K562 (cell line): ENCODE results near the gene ODF2. TPM values are rescaled to one million over a fixed set of nuclear protein-coding genes. Genes with fewer than 3 reads are reported as not detected.

Experiments
- ATAC-seq: fragments of 200-7000 bp; cut with Tn5 transposase; 3 replicates; pipeline ENCODE4 v1.9.1; 2020; ENCODE audit warnings: moderate library complexity
- BruUV-seq: library from RNA; stranded (reverse); fragments of 400-500 nt; replicated peaks from 2 replicates; lab custom pipeline; 2021; lab: Mats Ljungman, UMichigan
- CTCF ChIA-PET: fragments of 300-600 bp; formaldehyde crosslinking; extraction: SDS; loops from one replicate; lab custom pipeline; 2021; ENCODE audit warnings: low intra/inter-chr PET ratio; lab: Yijun Ruan, JAX
- POLR2A ChIA-PET: fragments of 300-600, 350-650 bp; sonication (Branson Sonifier 250); formaldehyde crosslinking; extraction: SDS; loops from one replicate; lab custom pipeline; 2021; ENCODE audit warnings: antibody characterized with exemption, inconsistent platforms; lab: Yijun Ruan, JAX
- DNase-seq, 4 experiments: peaks; one replicate each; pipeline versions ENCODE4 v3.0.0 to v3.0.0-alpha.2; 2011 to 2018; ENCODE audit warnings: low spot score in 3 of 4, mixed read lengths in 3 of 4; ENCODE audit errors: extremely low read depth in 1 of 4
- FAIRE-seq: peaks from 2 replicates; lab custom pipeline; 2011; peaks lifted over from hg19 to GRCh38; lab: Jason Lieb, UNC
- H2AFZ ChIP-seq: 2 replicates; pipeline ENCODE4 v1.6.0; 2011; ENCODE audit warnings: low read depth, low read length, control low read depth, inconsistent platforms
- H3K27ac ChIP-seq: fragments of 200-600 bp; 3 replicates; pipeline ENCODE4 v1.8.0; 2011; ENCODE audit warnings: low read depth, mild to moderate bottlenecking, control low read depth, inconsistent platforms, low read length, moderate library complexity, mixed read lengths; ENCODE audit errors: extremely low read depth
- H3K27me3 ChIP-seq, 2 experiments: fragments of 300-600 bp in 1 of 2; 2 replicates in 1 of 2; 3 replicates in 1 of 2; pipeline versions ENCODE4 v1.6.0 to v1.8.0; 2011; ENCODE audit warnings: inconsistent platforms in 2 of 2, low read length in 2 of 2, mild to moderate bottlenecking in 1 of 2, mixed read lengths in 1 of 2, moderate library complexity in 1 of 2; ENCODE audit not compliant: control insufficient read depth in 2 of 2, insufficient read depth in 2 of 2
- H3K36me3 ChIP-seq: fragments of 300-600 bp; 3 replicates; pipeline ENCODE4 v1.8.0; 2011; ENCODE audit warnings: mild to moderate bottlenecking, low read length, inconsistent platforms; ENCODE audit not compliant: control insufficient read depth, insufficient read depth
- H3K4me1 ChIP-seq, 2 experiments: fragments of 200-600 bp in 1 of 2; replicated peaks in 1 of 2; 2 replicates in 1 of 2; 3 replicates in 1 of 2; pipeline versions ENCODE4 v1.5.1 to v1.8.0; 2011; ENCODE audit warnings: inconsistent platforms in 2 of 2, low read length in 2 of 2, mild to moderate bottlenecking in 1 of 2, mixed read lengths in 1 of 2, moderate library complexity in 1 of 2; ENCODE audit not compliant: control insufficient read depth in 2 of 2, insufficient read depth in 2 of 2
- H3K4me2 ChIP-seq: 2 replicates; pipeline ENCODE4 v1.6.1; 2011; ENCODE audit warnings: low read length, control low read depth, inconsistent platforms, mixed read lengths; ENCODE audit not compliant: insufficient read depth
- H3K4me3 ChIP-seq: fragments of 200-600 bp; sonication (generic), shearing (Covaris generic); 2 replicates; pipeline ENCODE4 v1.5.1; 2016; ENCODE audit warnings: control low read depth, inconsistent platforms
- H3K79me2 ChIP-seq: fragments of 200-600 bp; 3 replicates; pipeline ENCODE4 v1.8.0; 2011; ENCODE audit warnings: low read length, inconsistent platforms; ENCODE audit not compliant: control insufficient read depth, insufficient read depth
- H3K9ac ChIP-seq, 2 experiments: 2 replicates each; pipeline versions ENCODE4 v1.6.0 to v1.6.1; 2011; ENCODE audit warnings: low read depth in 2 of 2, low read length in 2 of 2, control low read depth in 1 of 2, inconsistent platforms in 1 of 2, mild to moderate bottlenecking in 1 of 2, mixed read lengths in 1 of 2; ENCODE audit not compliant: insufficient read depth in 1 of 2
- H3K9me1 ChIP-seq: one replicate; pipeline ENCODE4 v1.6.0; 2011; ENCODE audit warnings: inconsistent platforms, mild to moderate bottlenecking, low read length, moderate library complexity; ENCODE audit not compliant: control insufficient read depth, insufficient read depth
- H3K9me3 ChIP-seq: replicated peaks from 2 replicates; pipeline ENCODE4 v1.5.1; 2011; ENCODE audit warnings: low read depth, low read length, inconsistent platforms; ENCODE audit not compliant: control insufficient read depth, insufficient read depth
- H4K20me1 ChIP-seq: replicated peaks from 2 replicates; pipeline ENCODE4 v1.6.1; 2011; ENCODE audit warnings: low read length, inconsistent platforms, mixed read lengths; ENCODE audit not compliant: control insufficient read depth, insufficient read depth
- AFF4 ChIP-seq: sonication (generic); formaldehyde crosslinking; IDR thresholded peaks from 2 replicates; pipeline ENCODE4 v1.8.0; 2023; ENCODE audit warnings: mild to moderate bottlenecking, missing genetic modification reagents
- ELF4 ChIP-seq: fragments of 450-650 bp; formaldehyde crosslinking; IDR thresholded peaks from 2 replicates; pipeline ENCODE4 v1.4.0; 2022; ENCODE audit warnings: missing genetic modification characterization
- MCM7 ChIP-seq, 2 experiments: fragments of 450-650 bp; IDR thresholded peaks; 2 replicates each; pipeline ENCODE4 v1.6.1; 2016 to 2018
- NFXL1 ChIP-seq: fragments of 450-650 bp; formaldehyde crosslinking; IDR thresholded peaks from 2 replicates; pipeline ENCODE4 v1.4.0; 2021; ENCODE audit warnings: mild to moderate bottlenecking
- NR1H2 ChIP-seq: sonication (generic); formaldehyde crosslinking; IDR thresholded peaks from 2 replicates; pipeline ENCODE4 v1.4.0; 2020; ENCODE audit warnings: mild to moderate bottlenecking, missing genetic modification reagents
- SMARCA4 ChIP-seq: fragments of 450-650 bp; IDR thresholded peaks from 2 replicates; pipeline ENCODE4 v1.6.1; 2016
- ZBTB11 ChIP-seq, 3 experiments: fragments of 200-800 bp in 1 of 3; fragments of 250-450 bp in 1 of 3; fragments of 450-650 bp in 1 of 3; sonication (Bioruptor Pico) in 1 of 3; sonication (Bioruptor generic) in 1 of 3; formaldehyde crosslinking in 1 of 3; IDR thresholded peaks; 2 replicates each; pipeline versions ENCODE4 v1.6.1 to v1.8.0; 2016 to 2022; ENCODE audit warnings: mild to moderate bottlenecking in 2 of 3, missing genetic modification characterization in 2 of 3, missing compliant biosample characterization in 1 of 3, moderate library complexity in 1 of 3
- ZFP1 ChIP-seq: fragments of 450-650 bp; formaldehyde crosslinking; IDR thresholded peaks from 2 replicates; pipeline ENCODE4 v1.4.0; 2020; ENCODE audit warnings: mild to moderate bottlenecking, mixed read lengths
- ZNF398 ChIP-seq: fragments of 250-450 bp; sonication (Bioruptor Pico); IDR thresholded peaks from 2 replicates; pipeline ENCODE4 v1.8.0; 2021; ENCODE audit warnings: moderate library complexity, mild to moderate bottlenecking, inconsistent platforms
- ZNF707 ChIP-seq: fragments of 250-450 bp; sonication (Bioruptor Pico); conservative IDR thresholded peaks from 2 replicates; pipeline ENCODE4 v1.8.0; 2022; ENCODE audit warnings: inconsistent platforms, mild to moderate bottlenecking, moderate library complexity
- ZNF79 ChIP-seq: fragments of 250-450 bp; sonication (Bioruptor Pico); IDR thresholded peaks from 2 replicates; pipeline ENCODE4 v1.4.0; 2020; ENCODE audit warnings: low read depth, mild to moderate bottlenecking, moderate library complexity
- WGBS: fragments of 100-300 bp; shearing (Covaris generic); methylation state at CpG from one replicate; pipeline ENCODE4 v1.1.6; 2016; ENCODE audit warnings: low coverage, mixed read lengths; ENCODE audit not compliant: insufficient coverage; ENCODE audit errors: missing lambda C conversion rate; 5-methylcytosine and 5-hydroxymethylcytosine counted together
- in situ Hi-C: fragments of 300-500 bp; cut with MboI; formaldehyde crosslinking; loops from 4 replicates; pipeline ENCODE4 v1.15.0; 2018; ENCODE audit warnings: inconsistent platforms, mixed read lengths
- intact Hi-C: fragments of 100-400 bp; cut with micrococcal nuclease; formaldehyde crosslinking; loops from 2 replicates; pipeline ENCODE4 v1.14.2; 2022
- polyA plus RNA-seq, 8 experiments: library from polyadenylated mRNA; depleted of rRNA in 4 of 8; stranded (reverse) in 5 of 8; unstranded in 3 of 8; fragments of >200 nt; fragmentation: Nextera tagmentation in 2 of 8; fragmentation: Illumina TruSeq in 1 of 8; extraction: Ambion mirVana in 2 of 8; extraction: Trizol in 1 of 8; gene quantifications; 2 replicates each; pipeline versions ENCODE4 v1.2.1 to v1.2.3, GENCODE V29; 2011 to 2014; ENCODE audit warnings: inconsistent platforms in 1 of 8, missing spikeins in 1 of 8
- total RNA-seq, 7 experiments: library from RNA; depleted of rRNA in 6 of 7; stranded (reverse); fragments of >200 nt in 6 of 7; fragmentation: Illumina TruSeq in 2 of 7; extraction: Trizol in 2 of 7; gene quantifications; 2 replicates each; pipeline versions ENCODE4 v1.2.1 to v1.2.3, GENCODE V29; 2011 to 2021; ENCODE audit warnings: low replicate concordance in 1 of 7

The ODF2 gene
- total and polyA plus RNA-seq, 9 of the 15 experiments (the other 6 are each of a cell fraction or from before 2014, with no cell fraction given): 16.5 to 83.2 (median 69.7) TPM

- TF ChIP-seq AFF4 (CRISPR knock-in tag): no peak
- no peak for TF ChIP-seq NR1H2 (CRISPR knock-in tag)
- no peak for TF ChIP-seq NFXL1 (CRISPR knock-in tag)
Measured at GRCh38 chr9:128431207-128431606, 24.6 kb upstream of the ODF2 start (continued).

GRCh38 chr9:128434340-128434739 lies 21.5 kb upstream of the ODF2 start:
- no peaks in the 10 kb centered on the region for H4K20me1 ChIP-seq
- TF ChIP-seq ELF4 (CRISPR knock-in tag): no peak
- TF ChIP-seq MCM7 (IDR thresholded peaks at IDR 0.05): no peak
- TF ChIP-seq SMARCA4: no peak
- no peak for TF ChIP-seq ZFP1 (CRISPR knock-in tag)
- TF ChIP-seq ZNF398 (CRISPR knock-in tag): no peak
- no peak for TF ChIP-seq ZBTB11 (CRISPR knock-in tag; IDR thresholded peaks at IDR 0.05)
- no peak for TF ChIP-seq ZNF707 (CRISPR knock-in tag)
- no peak for TF ChIP-seq ZNF79 (CRISPR knock-in tag)
- in situ Hi-C loops (no loop called here), intact Hi-C loops (no loop called here)
- POLR2A ChIA-PET: interaction anchor here (0.6 to 0.8 kb wide), 3 partner anchors 24 to 198 kb away, joined by 3 to 4 read pairs (median 3); no protein-coding TSS in a partner anchor
- 85% methylated on average over 11 of the region's 17 CpGs for WGBS
- peaks cover 7 to 33% of the 10 kb centered on the region in 2 experiments; a peak in 4 of 5 replicates for H3K4me1 ChIP-seq
- no peak overlapping the region for H2AFZ ChIP-seq
- peak overlapping the region in 1 of 2 experiments; percentile 68; a peak in 2 of 4 replicates for H3K9ac ChIP-seq
- no peaks in the 10 kb centered on the region for H3K27me3 ChIP-seq
- no peak for FAIRE-seq
- DNase-seq: peak in 1 of 4 experiments; percentile 5
- CTCF ChIA-PET: no interaction called here
- peaks cover 28% of the 10 kb centered on the region; the same call in 2 of the 3 replicates for H3K36me3 ChIP-seq
- H3K79me2 ChIP-seq: peaks cover 6% of the 10 kb centered on the region; the same call in 2 of the 3 replicates
- BruUV-seq: no TSS peak
- no peak for ATAC-seq
- no peak overlapping the region for H3K4me2 ChIP-seq
- H3K9me3 ChIP-seq: no peaks in the 10 kb centered on the region
- H3K9me1 ChIP-seq: no peaks in the 10 kb centered on the region
- no peak overlapping the region for H3K4me3 ChIP-seq
- no peak overlapping the region for H3K27ac ChIP-seq
